Keratinocyte (primary cell): ENCODE measurements around the gene KIF21B. TPM values are rescaled to one million over a fixed set of nuclear protein-coding genes. Genes with fewer than 3 reads are reported as not detected.

ENCODE experiments used
- DNase-seq: peaks from one replicate; pipeline ENCODE4 v3.0.0-alpha.2; 2011; ENCODE audit warnings: low read depth, missing footprints, low spot score
- FAIRE-seq: peaks from 2 replicates; lab custom pipeline; 2011; peaks lifted over from hg19 to GRCh38; lab: Jason Lieb, UNC
- H2AFZ ChIP-seq: 2 replicates; pipeline ENCODE4 v1.6.0; 2012; ENCODE audit warnings: low read length, control low read depth, inconsistent platforms; ENCODE audit not compliant: control insufficient read depth
- H3K27ac ChIP-seq: 2 replicates; pipeline ENCODE4 v1.5.1; 2011; ENCODE audit warnings: low read length; ENCODE audit not compliant: control insufficient read depth, insufficient read depth
- H3K27me3 ChIP-seq: 3 replicates; pipeline ENCODE4 v1.6.0; 2011; ENCODE audit warnings: low read length; ENCODE audit not compliant: control insufficient read depth, insufficient read depth; ENCODE audit errors: extremely low read depth
- H3K36me3 ChIP-seq, 2 experiments: 2 replicates in 1 of 2; 3 replicates in 1 of 2; pipeline ENCODE4 v1.5.1; 2011; ENCODE audit warnings: low read length in 2 of 2, mild to moderate bottlenecking in 1 of 2; ENCODE audit not compliant: control insufficient read depth in 2 of 2, insufficient read depth in 2 of 2; ENCODE audit errors: extremely low read depth in 1 of 2
- H3K4me1 ChIP-seq: 3 replicates; pipeline ENCODE4 v1.5.1; 2011; ENCODE audit warnings: low read length; ENCODE audit not compliant: control insufficient read depth, insufficient read depth; ENCODE audit errors: extremely low read depth
- H3K4me2 ChIP-seq: 3 replicates; pipeline ENCODE4 v1.6.0; 2011; ENCODE audit warnings: low read depth, low read length; ENCODE audit not compliant: control insufficient read depth, insufficient read depth; ENCODE audit errors: extremely low read depth
- H3K4me3 ChIP-seq, 3 experiments: fragments of 200-600 bp in 1 of 3; sonication (generic) in 1 of 3; 2 replicates in 2 of 3; 3 replicates in 1 of 3; pipeline ENCODE4 v1.5.1; 2011 to 2016; ENCODE audit warnings: low read length in 3 of 3, mild to moderate bottlenecking in 3 of 3, control low read depth in 2 of 3, inconsistent platforms in 1 of 3, low read depth in 1 of 3, mixed read lengths in 1 of 3, mixed run types in 1 of 3, moderate library complexity in 1 of 3; ENCODE audit not compliant: control insufficient read depth in 2 of 3, insufficient read depth in 2 of 3; ENCODE audit errors: extremely low read depth in 1 of 3
- H3K79me2 ChIP-seq: 2 replicates; pipeline ENCODE4 v1.6.0; 2012; ENCODE audit warnings: low read length; ENCODE audit not compliant: control insufficient read depth, insufficient read depth
- H3K9ac ChIP-seq: 3 replicates; pipeline ENCODE4 v1.6.0; 2011; ENCODE audit warnings: low read length; ENCODE audit not compliant: control insufficient read depth, insufficient read depth; ENCODE audit errors: extremely low read depth
- H3K9me1 ChIP-seq: 3 replicates; pipeline ENCODE4 v1.6.0; 2011; ENCODE audit warnings: low read length; ENCODE audit not compliant: control insufficient read depth, insufficient read depth; ENCODE audit errors: extremely low read depth
- H3K9me3 ChIP-seq: 2 replicates; pipeline ENCODE4 v1.5.1; 2012; ENCODE audit warnings: low read depth, low read length; ENCODE audit not compliant: control insufficient read depth
- H4K20me1 ChIP-seq: 3 replicates; pipeline ENCODE4 v1.6.0; 2011; ENCODE audit warnings: low read length; ENCODE audit not compliant: control insufficient read depth, insufficient read depth; ENCODE audit errors: extremely low read depth
- CTCF ChIP-seq, 3 experiments: IDR thresholded peaks in 1 of 3; conservative IDR thresholded peaks in 1 of 3; optimal IDR thresholded peaks in 1 of 3; 2 replicates in 2 of 3; 3 replicates in 1 of 3; pipeline versions ENCODE3 to v1.5.1; 2011; ENCODE audit warnings: low read length in 3 of 3, mild to moderate bottlenecking in 3 of 3, moderate library complexity in 2 of 3, control low read depth in 1 of 3, inconsistent platforms in 1 of 3; ENCODE audit not compliant: insufficient read depth in 2 of 3; ENCODE audit errors: extremely low read depth in 1 of 3
- EZH2 ChIP-seq: IDR thresholded peaks from one replicate; pipeline ENCODE4 v1.6.1; 2012; ENCODE audit warnings: inconsistent platforms, mild to moderate bottlenecking, low read length, moderate library complexity
- dilution Hi-C: fragments of 300-500 bp; cut with MboI; formaldehyde crosslinking; loops from one replicate; pipeline ENCODE4 v1.7.0; 2020; ENCODE audit warnings: low sequenced_read_pairs; ENCODE audit not compliant: extremely low pct_ligation_motif_present
- polyA plus RNA-seq, 5 experiments: library from polyadenylated mRNA; depleted of rRNA in 3 of 5; stranded (reverse) in 3 of 5; stranded (forward) in 1 of 5; unstranded in 1 of 5; fragments of >200 nt; gene quantifications; 1 replicate in 1 of 5; 2 replicates in 3 of 5; 3 replicates in 1 of 5; pipeline versions ENCODE4 v1.2.1 to v1.2.3, GENCODE V29; 2011 to 2012; ENCODE audit warnings: missing spikeins in 2 of 5, low read depth in 1 of 5, low replicate concordance in 1 of 5

Gene KIF21B
- polyA plus RNA-seq, 1 donor (not counting 4 experiments of a cell fraction or from before 2014, with no cell fraction given): 0.17 TPM

DNA sequence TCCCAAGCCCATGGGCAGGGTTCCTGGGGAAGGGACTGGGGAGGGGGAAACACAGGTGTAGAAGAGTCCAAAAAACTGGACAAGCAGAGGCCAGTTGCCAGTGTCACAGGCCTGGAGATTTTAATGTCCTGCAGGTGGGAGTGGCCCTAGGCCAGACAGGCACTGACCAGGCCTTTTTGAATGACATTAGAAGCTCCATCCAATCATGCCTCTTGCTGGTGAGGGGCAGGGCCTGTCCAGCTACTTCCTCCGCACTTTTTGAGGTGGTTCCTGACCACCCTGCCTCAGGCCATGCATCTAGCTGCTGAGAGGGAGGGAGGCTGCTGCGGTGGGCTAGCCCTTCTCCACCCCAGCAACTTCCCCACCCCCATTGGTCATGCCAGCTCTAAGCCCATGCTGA, 15.9 kb upstream of the KIF21B start:
- no peaks in the 10 kb centered on the region for H3K9me3 ChIP-seq
- FAIRE-seq: no peak

GRCh38 chr1:201038186-201038876, 14.8 kb upstream of the KIF21B start:
- Histone ChIP-seq H3K4me1 (no peaks in the 10 kb centered on the region), H2AFZ (no peak overlapping the region), H3K4me3 (no peak overlapping the region), H4K20me1 (peaks cover 3% of the 10 kb centered on the region), H3K27me3 (peaks cover 8% of the 10 kb centered on the region), H3K79me2 (no peaks in the 10 kb centered on the region), H3K9ac (no peak overlapping the region), H3K36me3 (no peaks in the 10 kb centered on the region), H3K27ac (no peak overlapping the region), H3K9me3 (no peaks in the 10 kb centered on the region), H3K9me1 (no peaks in the 10 kb centered on the region), H3K4me2 (no peak overlapping the region)
- TF ChIP-seq EZH2 (no peak), CTCF (optimal IDR thresholded peaks at IDR 0.05 in 1 of 3, IDR thresholded peaks at IDR 0.05 in 1 of 3, conservative IDR thresholded peaks at IDR 0.05 in 1 of 3; ENCODE audit: extremely low read depth in 1 of 3, insufficient read depth in 2 of 3, low read length in 3 of 3) (no peak)
- no peak for FAIRE-seq
- DNase-seq: no peak
- dilution Hi-C loops: no loop called here

More for the DNA sequence above, 15.9 kb upstream of the KIF21B start:
- Histone ChIP-seq H3K9me1 (no peaks in the 10 kb centered on the region), H3K36me3 (no peaks in the 10 kb centered on the region), H3K4me2 (no peak overlapping the region), H3K9ac (no peak overlapping the region), H3K79me2 (no peaks in the 10 kb centered on the region), H4K20me1 (no peaks in the 10 kb centered on the region), H3K4me3 (no peak overlapping the region), H2AFZ (no peak overlapping the region), H3K4me1 (no peaks in the 10 kb centered on the region), H3K27me3 (peaks cover 5% of the 10 kb centered on the region), H3K27ac (no peak overlapping the region)
- TF ChIP-seq CTCF (optimal IDR thresholded peaks at IDR 0.05 in 1 of 3, IDR thresholded peaks at IDR 0.05 in 1 of 3, conservative IDR thresholded peaks at IDR 0.05 in 1 of 3; ENCODE audit: extremely low read depth in 1 of 3, insufficient read depth in 2 of 3, low read length in 3 of 3): no peak
- DNase-seq: no peak
- dilution Hi-C loops: no loop called here
